HepG2 (cell line): Measurements from ENCODE around the gene CS. TPM values are rescaled to one million over a fixed set of nuclear protein-coding genes. Genes with fewer than 3 reads are reported as not detected.

Experiments used
- ARNTL ChIP-seq: sonication (generic); formaldehyde crosslinking; IDR thresholded peaks from 2 replicates; pipeline ENCODE4 v1.4.0; 2020; ENCODE audit warnings: mild to moderate bottlenecking, missing genetic modification reagents
- EEA1 ChIP-seq: sonication (generic); formaldehyde crosslinking; IDR thresholded peaks from 2 replicates; pipeline ENCODE4 v1.5.1; 2020; ENCODE audit warnings: mild to moderate bottlenecking, missing genetic modification reagents, borderline replicate concordance
- KMT2A ChIP-seq: sonication (generic); formaldehyde crosslinking; IDR thresholded peaks from 2 replicates; pipeline ENCODE4 v1.4.0; 2020; ENCODE audit warnings: missing genetic modification reagents
- LCORL ChIP-seq, 2 experiments: fragments of 450-650 bp in 1 of 2; sonication (generic) in 1 of 2; formaldehyde crosslinking in 1 of 2; IDR thresholded peaks; 2 replicates each; pipeline versions ENCODE4 v1.5.0 to v1.6.1; 2017 to 2020; ENCODE audit warnings: antibody characterized with exemption in 1 of 2, missing genetic modification reagents in 1 of 2
- MTA1 ChIP-seq: sonication (generic); formaldehyde crosslinking; IDR thresholded peaks from 2 replicates; pipeline ENCODE4 v1.4.0; 2020; ENCODE audit warnings: missing genetic modification reagents, mild to moderate bottlenecking, borderline replicate concordance
- PAWR ChIP-seq: sonication (generic); formaldehyde crosslinking; IDR thresholded peaks from 2 replicates; pipeline ENCODE4 v1.4.0; 2020; ENCODE audit warnings: missing genetic modification reagents, mild to moderate bottlenecking, borderline replicate concordance
- PHF21A ChIP-seq: sonication (generic); formaldehyde crosslinking; IDR thresholded peaks from 2 replicates; pipeline ENCODE4 v1.5.0; 2020; ENCODE audit warnings: mild to moderate bottlenecking, missing genetic modification reagents
- SIN3B ChIP-seq: fragments of 150-350 bp; IDR thresholded peaks from 2 replicates; pipeline ENCODE4 v1.6.1; 2014; ENCODE audit warnings: low read length
- TAF1 ChIP-seq: sonication (generic); formaldehyde crosslinking; IDR thresholded peaks from 2 replicates; pipeline ENCODE4 v1.4.0; 2020; ENCODE audit warnings: missing genetic modification reagents
- TP53 ChIP-seq: sonication (generic); formaldehyde crosslinking; conservative IDR thresholded peaks from 2 replicates; pipeline ENCODE4 v1.4.0; 2020; ENCODE audit warnings: missing genetic modification reagents
- ZNF121 ChIP-seq: sonication (generic); formaldehyde crosslinking; IDR thresholded peaks from 2 replicates; pipeline ENCODE4 v1.5.0; 2020; ENCODE audit warnings: mild to moderate bottlenecking, missing genetic modification reagents
- ZNF143 ChIP-seq: sonication (generic); formaldehyde crosslinking; IDR thresholded peaks from 2 replicates; pipeline ENCODE4 v1.4.0; 2020; ENCODE audit warnings: missing genetic modification reagents
- ZNF256 ChIP-seq: sonication (generic); formaldehyde crosslinking; conservative IDR thresholded peaks from 2 replicates; pipeline ENCODE4 v1.4.0; 2020; ENCODE audit warnings: missing genetic modification reagents
- ZNF577 ChIP-seq: sonication (generic); formaldehyde crosslinking; IDR thresholded peaks from 2 replicates; pipeline ENCODE4 v1.4.0; 2020; ENCODE audit warnings: mild to moderate bottlenecking, low read depth, missing genetic modification reagents, borderline replicate concordance
- ZNF674 ChIP-seq: sonication (generic); formaldehyde crosslinking; IDR thresholded peaks from 2 replicates; pipeline ENCODE4 v1.5.0; 2020; ENCODE audit warnings: low read depth, mild to moderate bottlenecking, missing genetic modification reagents
- ZNF746 ChIP-seq: sonication (generic); formaldehyde crosslinking; IDR thresholded peaks from 2 replicates; pipeline ENCODE4 v1.8.0; 2022; ENCODE audit warnings: mild to moderate bottlenecking, missing genetic modification reagents
- ZNF749 ChIP-seq: sonication (generic); formaldehyde crosslinking; IDR thresholded peaks from 2 replicates; pipeline ENCODE4 v1.8.0; 2022; ENCODE audit warnings: mild to moderate bottlenecking, missing genetic modification reagents, moderate library complexity, borderline replicate concordance
- ZNF883 ChIP-seq: sonication (generic); formaldehyde crosslinking; IDR thresholded peaks from 2 replicates; pipeline ENCODE4 v1.5.1; 2020; ENCODE audit warnings: mild to moderate bottlenecking, missing genetic modification reagents; ENCODE audit errors: not compliant biosample characterization
- polyA plus RNA-seq, 8 experiments: library from polyadenylated mRNA; depleted of rRNA in 3 of 8; stranded (reverse) in 7 of 8; unstranded in 1 of 8; fragments of >200 nt; fragmentation: Illumina TruSeq in 4 of 8; extraction: Trizol in 4 of 8; gene quantifications; 2 replicates each; pipeline versions ENCODE4 v1.2.1 to v1.2.3, GENCODE V29; 2011 to 2016; ENCODE audit warnings: low read depth in 4 of 8, missing spikeins in 1 of 8, mixed read lengths in 1 of 8; ENCODE audit not compliant: insufficient read depth in 1 of 8
- total RNA-seq, 5 experiments: library from RNA; depleted of rRNA; stranded (reverse); fragments of >200 nt; fragmentation: Illumina TruSeq; extraction: Trizol; gene quantifications; 2 replicates each; pipeline ENCODE4 v1.2.3, GENCODE V29; 2016; ENCODE audit warnings: low read depth in 1 of 5
- TF ChIP-seq, protein P1 (sequence below): sonication (generic); formaldehyde crosslinking; IDR thresholded peaks from 2 replicates; pipeline ENCODE4 v1.8.0; 2022; ENCODE audit warnings: mild to moderate bottlenecking, missing genetic modification reagents, moderate library complexity
- TF ChIP-seq, protein P2 (sequence below): sonication (generic); formaldehyde crosslinking; IDR thresholded peaks from 2 replicates; pipeline ENCODE4 v1.8.1; 2022; ENCODE audit warnings: mild to moderate bottlenecking, missing genetic modification reagents
- TF ChIP-seq, protein P3 (sequence below): sonication (generic); formaldehyde crosslinking; IDR thresholded peaks from 2 replicates; pipeline ENCODE4 v1.8.1; 2023; ENCODE audit warnings: mild to moderate bottlenecking, inconsistent platforms, moderate library complexity, missing genetic modification reagents, borderline replicate concordance
- TF ChIP-seq, protein P4 (sequence below): sonication (generic); formaldehyde crosslinking; IDR thresholded peaks from 2 replicates; pipeline ENCODE4 v1.8.0; 2022; ENCODE audit warnings: mild to moderate bottlenecking, missing genetic modification reagents, moderate library complexity
- TF ChIP-seq, protein P5 (sequence below): sonication (generic); formaldehyde crosslinking; IDR thresholded peaks from 2 replicates; pipeline ENCODE4 v1.4.0; 2020; ENCODE audit warnings: mild to moderate bottlenecking, missing genetic modification reagents

The CS gene
- total and polyA plus RNA-seq, 2 of the 13 experiments (the other 11 are each of a cell fraction or from before 2014, with no cell fraction given) = 173 to 175 TPM

DNA sequence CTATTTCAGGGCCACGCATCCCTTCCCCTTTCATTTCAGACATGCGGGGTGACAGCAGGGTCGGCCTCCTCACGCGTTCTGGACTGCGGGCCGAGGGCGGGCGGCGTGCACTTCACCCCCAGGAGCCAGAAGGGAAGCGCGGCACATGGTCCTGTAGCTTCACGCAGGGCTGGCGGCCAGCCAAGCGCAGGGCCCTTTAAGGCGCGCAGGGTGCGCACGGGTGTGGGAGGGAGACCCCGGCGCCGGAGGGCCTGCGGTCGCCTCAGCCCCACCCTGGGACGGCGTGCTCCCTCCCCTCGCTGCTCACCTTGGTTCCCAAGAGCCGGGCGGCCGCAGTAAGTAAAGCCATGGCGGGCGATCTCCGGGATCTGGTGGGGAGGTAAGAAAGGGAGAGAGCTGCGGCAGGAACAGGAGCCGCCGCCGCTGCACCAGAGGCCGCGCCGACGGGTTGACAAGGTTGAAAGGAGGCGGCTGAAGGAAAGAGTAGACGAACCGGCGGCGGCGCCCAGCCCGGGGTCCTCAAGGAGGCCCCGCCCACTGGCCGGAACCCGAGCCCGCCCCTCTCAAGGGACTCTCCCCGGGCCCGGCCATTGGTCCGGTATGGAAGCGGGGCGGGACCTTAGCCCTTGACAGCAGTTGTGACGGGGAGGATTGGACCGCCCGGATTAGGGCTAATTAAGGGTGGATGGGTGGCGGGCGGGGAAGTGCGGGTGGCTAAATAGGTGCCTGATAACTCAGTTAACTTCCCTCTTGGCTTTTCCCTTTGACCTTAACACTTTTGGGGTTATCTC lies at the start of gene CS (continued):
- TF ChIP-seq, protein P1, sequence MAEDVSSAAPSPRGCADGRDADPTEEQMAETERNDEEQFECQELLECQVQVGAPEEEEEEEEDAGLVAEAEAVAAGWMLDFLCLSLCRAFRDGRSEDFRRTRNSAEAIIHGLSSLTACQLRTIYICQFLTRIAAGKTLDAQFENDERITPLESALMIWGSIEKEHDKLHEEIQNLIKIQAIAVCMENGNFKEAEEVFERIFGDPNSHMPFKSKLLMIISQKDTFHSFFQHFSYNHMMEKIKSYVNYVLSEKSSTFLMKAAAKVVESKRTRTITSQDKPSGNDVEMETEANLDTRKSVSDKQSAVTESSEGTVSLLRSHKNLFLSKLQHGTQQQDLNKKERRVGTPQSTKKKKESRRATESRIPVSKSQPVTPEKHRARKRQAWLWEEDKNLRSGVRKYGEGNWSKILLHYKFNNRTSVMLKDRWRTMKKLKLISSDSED (CRISPR knock-in tag) = 0 out of 2 replicates have a peak, but pooled peaks have one; percentile 56
- TF ChIP-seq TP53 (CRISPR knock-in tag) = no peak
- TF ChIP-seq ZNF883 = peak; percentile 47
- TF ChIP-seq EEA1 (CRISPR knock-in tag) = 0 out of 2 replicates have a peak, but pooled peaks have one; percentile 84
- TF ChIP-seq, protein P2, sequence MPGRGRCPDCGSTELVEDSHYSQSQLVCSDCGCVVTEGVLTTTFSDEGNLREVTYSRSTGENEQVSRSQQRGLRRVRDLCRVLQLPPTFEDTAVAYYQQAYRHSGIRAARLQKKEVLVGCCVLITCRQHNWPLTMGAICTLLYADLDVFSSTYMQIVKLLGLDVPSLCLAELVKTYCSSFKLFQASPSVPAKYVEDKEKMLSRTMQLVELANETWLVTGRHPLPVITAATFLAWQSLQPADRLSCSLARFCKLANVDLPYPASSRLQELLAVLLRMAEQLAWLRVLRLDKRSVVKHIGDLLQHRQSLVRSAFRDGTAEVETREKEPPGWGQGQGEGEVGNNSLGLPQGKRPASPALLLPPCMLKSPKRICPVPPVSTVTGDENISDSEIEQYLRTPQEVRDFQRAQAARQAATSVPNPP (CRISPR knock-in tag) = 0 out of 2 replicates have a peak, but pooled peaks have one; percentile 76
- TF ChIP-seq, protein P3, sequence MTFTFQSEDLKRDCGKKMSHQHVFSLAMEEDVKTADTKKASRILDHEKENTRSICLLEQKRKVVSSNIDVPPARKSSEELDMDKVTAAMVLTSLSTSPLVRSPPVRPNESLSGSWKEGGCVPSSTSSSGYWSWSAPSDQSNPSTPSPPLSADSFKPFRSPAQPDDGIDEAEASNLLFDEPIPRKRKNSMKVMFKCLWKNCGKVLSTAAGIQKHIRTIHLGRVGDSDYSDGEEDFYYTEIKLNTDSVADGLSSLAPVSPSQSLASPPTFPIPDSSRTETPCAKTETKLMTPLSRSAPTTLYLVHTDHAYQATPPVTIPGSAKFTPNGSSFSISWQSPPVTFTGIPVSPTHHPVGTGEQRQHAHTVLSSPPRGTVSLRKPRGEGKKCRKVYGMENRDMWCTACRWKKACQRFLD (CRISPR knock-in tag) = peak; percentile 88
- 0 out of 2 replicates have a peak, but pooled peaks have one; percentile 70 for TF ChIP-seq ZNF749
- no peak for TF ChIP-seq ZNF674
- no peak for TF ChIP-seq SIN3B
- no peak for TF ChIP-seq LCORL (IDR thresholded peaks at IDR 0.05)
- 0 out of 2 replicates have a peak, but pooled peaks have one; percentile 56 for TF ChIP-seq LCORL (CRISPR knock-in tag; IDR thresholded peaks at IDR 0.05)
- TF ChIP-seq ZNF143 = no peak
- TF ChIP-seq ZNF577 (CRISPR knock-in tag) = peak; percentile 72; the same call in 1 of the 2 replicates
- TF ChIP-seq ZNF121 = no peak
- peak; percentile 52; the same call in 1 of the 2 replicates for TF ChIP-seq KMT2A (CRISPR knock-in tag)
- TF ChIP-seq PHF21A (CRISPR knock-in tag) = no peak
- TF ChIP-seq MTA1 (CRISPR knock-in tag) = peak; percentile 77; the same call in 1 of the 2 replicates
- TF ChIP-seq ZNF256 = no peak
- peak; percentile 69 for TF ChIP-seq TAF1 (CRISPR knock-in tag)
- peak; percentile 49; the same call in 1 of the 2 replicates for TF ChIP-seq ZNF746
- no peak for TF ChIP-seq PAWR (CRISPR knock-in tag)
- TF ChIP-seq, protein P4, sequence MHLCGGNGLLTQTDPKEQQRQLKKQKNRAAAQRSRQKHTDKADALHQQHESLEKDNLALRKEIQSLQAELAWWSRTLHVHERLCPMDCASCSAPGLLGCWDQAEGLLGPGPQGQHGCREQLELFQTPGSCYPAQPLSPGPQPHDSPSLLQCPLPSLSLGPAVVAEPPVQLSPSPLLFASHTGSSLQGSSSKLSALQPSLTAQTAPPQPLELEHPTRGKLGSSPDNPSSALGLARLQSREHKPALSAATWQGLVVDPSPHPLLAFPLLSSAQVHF = no peak
- TF ChIP-seq, protein P5, sequence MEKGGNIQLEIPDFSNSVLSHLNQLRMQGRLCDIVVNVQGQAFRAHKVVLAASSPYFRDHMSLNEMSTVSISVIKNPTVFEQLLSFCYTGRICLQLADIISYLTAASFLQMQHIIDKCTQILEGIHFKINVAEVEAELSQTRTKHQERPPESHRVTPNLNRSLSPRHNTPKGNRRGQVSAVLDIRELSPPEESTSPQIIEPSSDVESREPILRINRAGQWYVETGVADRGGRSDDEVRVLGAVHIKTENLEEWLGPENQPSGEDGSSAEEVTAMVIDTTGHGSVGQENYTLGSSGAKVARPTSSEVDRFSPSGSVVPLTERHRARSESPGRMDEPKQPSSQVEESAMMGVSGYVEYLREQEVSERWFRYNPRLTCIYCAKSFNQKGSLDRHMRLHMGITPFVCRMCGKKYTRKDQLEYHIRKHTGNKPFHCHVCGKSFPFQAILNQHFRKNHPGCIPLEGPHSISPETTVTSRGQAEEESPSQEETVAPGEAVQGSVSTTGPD (CRISPR knock-in tag) = no peak
- TF ChIP-seq ARNTL (CRISPR knock-in tag) = peak; percentile 43; the same call in 1 of the 2 replicates
